ENCODE data around the gene DMAP1. TPM values are rescaled to one million over a fixed set of nuclear protein-coding genes. Genes with fewer than 3 reads are reported as not detected.

The DMAP1 gene
- total and polyA plus RNA-seq, 2 of the 8 experiments (the other 6 are each of a cell fraction or from before 2014, with no cell fraction given): 36.4 to 42.4 TPM

- Histone ChIP-seq H3K4me1 (replicated peaks in 1 of 4; ENCODE audit: control insufficient read depth in 3 of 4, insufficient read depth in 4 of 4, low read length in 3 of 4) (peaks cover 0 to 5% (median 0%) of the 10 kb centered on the region in 4 experiments; a peak in 4 of 7 replicates), H2BK5ac (ENCODE audit: low read depth, low read length) (peak overlapping the region; percentile 1; the same call in 1 of the 2 replicates), H3K79me2 (ENCODE audit: control insufficient read depth in 1 of 2, insufficient read depth in 2 of 2, low read length in 2 of 2) (no peaks in the 10 kb centered on the region), H2AFZ (ENCODE audit: low read length) (no peak overlapping the region), H3K56ac (replicated peaks; ENCODE audit: insufficient read length, low read depth, low read length) (no peak overlapping the region), H4K20me1 (replicated peaks in 1 of 2; ENCODE audit: control insufficient read depth in 1 of 2, insufficient read depth in 2 of 2, low read length in 2 of 2) (peaks cover 3 to 5% of the 10 kb centered on the region in 2 experiments), H3K4me3 (ENCODE audit: extremely low read depth in 1 of 4, insufficient read depth in 2 of 4, low read depth in 3 of 4, low read length in 4 of 4) (no peak overlapping the region), H3K14ac (ENCODE audit: insufficient read length) (no peak overlapping the region), H3K9ac (replicated peaks in 1 of 4; ENCODE audit: extremely low read depth in 1 of 4, low read depth in 3 of 4, low read length in 3 of 4) (no peak overlapping the region), H3K23me2 (ENCODE audit: low read depth, low read length) (no peaks in the 10 kb centered on the region), H3K27ac (ENCODE audit: low read depth, low read length) (no peak overlapping the region), H3K4ac (replicated peaks; ENCODE audit: insufficient read length, low read depth, low read length) (no peak overlapping the region), H2BK120ac (replicated peaks; ENCODE audit: low read depth, low read length) (no peak overlapping the region), H3K23ac (ENCODE audit: insufficient read length) (no peak overlapping the region), H2BK15ac (ENCODE audit: low read length) (no peak overlapping the region), H3K79me1 (ENCODE audit: low read depth, low read length) (peaks cover 5% of the 10 kb centered on the region), H2BK12ac (ENCODE audit: low read depth, low read length) (no peak overlapping the region), H4K5ac (ENCODE audit: insufficient read length, low read depth, low read length) (no peak overlapping the region), H2AK5ac (ENCODE audit: low read depth, low read length) (no peak overlapping the region), H3K27me3 (replicated peaks in 1 of 4; ENCODE audit: control insufficient read depth in 3 of 4, extremely low read depth in 1 of 4, insufficient read depth in 3 of 4, low read length in 3 of 4) (no peaks in the 10 kb centered on the region), H3K9me3 (ENCODE audit: insufficient read depth in 2 of 2, low read depth in 1 of 2, low read length in 1 of 2) (no peaks in the 10 kb centered on the region), H4K8ac (ENCODE audit: extremely low read depth, insufficient read depth, low read length) (no peak overlapping the region; the same call in 1 of the 2 replicates), H4K91ac (replicated peaks; ENCODE audit: insufficient read length, low read length) (no peak overlapping the region), H3K36me3 (ENCODE audit: control insufficient read depth in 2 of 4, insufficient read depth in 4 of 4, low read length in 3 of 4) (no peaks in the 10 kb centered on the region), H2BK20ac (ENCODE audit: low read length) (no peak overlapping the region), H3K4me2 (ENCODE audit: insufficient read depth in 1 of 2, low read depth in 2 of 2, low read length in 2 of 2) (no peak overlapping the region), H3K18ac (ENCODE audit: extremely low read depth, low read length) (no peak overlapping the region)
- POLR2A ChIA-PET (ENCODE audit: partially characterized antibody): interaction anchor here (1.1 to 2.6 kb wide), 4 partner anchors 9 to 14 kb away, joined by 3 to 6 read pairs (median 5); no protein-coding TSS in a partner anchor
- CTCF ChIA-PET (ENCODE audit: partially characterized antibody): interaction anchor here (0.9 to 1.7 kb wide), 7 partner anchors 9 to 401 kb away, joined by 3 to 10 read pairs (median 4); no protein-coding TSS in a partner anchor
- FAIRE-seq: no peak
- 90% methylated on average over 23 of the region's 23 CpGs; no CpG with 5 or more reads in 1 of the 2 experiments for WGBS, 2 experiments (ENCODE audit: extremely low coverage in 1 of 2, insufficient coverage in 1 of 2, insufficient read length in 1 of 2, insufficient replicate concordance in 2 of 2, low coverage in 1 of 2, low lambda C conversion rate in 2 of 2, missing lambda C conversion rate in 1 of 2)
- no peak for TF ChIP-seq MAX (IDR thresholded peaks at IDR 0.05)
- no peak for TF ChIP-seq TAF7 (optimal IDR thresholded peaks at IDR 0.05; ENCODE audit: borderline replicate concordance, low read depth, low read length)
- no peak for TF ChIP-seq E2F6 (IDR thresholded peaks at IDR 0.05)
- no peak for TF ChIP-seq GTF2F1 (IDR thresholded peaks at IDR 0.05; ENCODE audit: borderline replicate concordance, low read depth, low read length)
- no peak for TF ChIP-seq SRF (IDR thresholded peaks at IDR 0.05; ENCODE audit: low read depth, low read length)
- no peak for TF ChIP-seq CREB1 (IDR thresholded peaks at IDR 0.05)
- TF ChIP-seq SIRT6 (IDR thresholded peaks at IDR 0.05; ENCODE audit: low read length): no peak
- no peak for TF ChIP-seq SAP30 (IDR thresholded peaks at IDR 0.05; ENCODE audit: insufficient read depth, insufficient replicate concordance, low read length)
- no peak for DNase-seq (ENCODE audit: low read depth in 1 of 2, low spot score in 2 of 2)
These were observed 38.9 kb downstream of the DMAP1 start for GRCh38 chr1:44251989-44252671.

Data from H1 (cell line).